Endothelial cell of umbilical vein (primary cell): ENCODE data around the gene PCDH7.

Experiments
- CTCF ChIP-seq, 2 donors: IDR thresholded peaks; 1 replicate in 1 of 2; 2 replicates in 1 of 2; pipeline ENCODE4 v1.5.1; 2011; ENCODE audit warnings: low read length in 2 of 2, mild to moderate bottlenecking in 2 of 2, moderate library complexity in 2 of 2, control low read depth in 1 of 2, inconsistent platforms in 1 of 2, low read depth in 1 of 2; ENCODE audit not compliant: insufficient read depth in 1 of 2; ENCODE audit errors: extremely low read depth in 1 of 2
- POLR2A ChIP-seq: IDR thresholded peaks from 2 replicates; pipeline ENCODE4 v1.6.1; 2012; ENCODE audit warnings: low read depth, mild to moderate bottlenecking, control low read depth, low read length

GRCh38 chr4:30716681-30717207, 3.4 kb upstream of the PCDH7 start:
- TF ChIP-seq CTCF (IDR thresholded peaks at IDR 0.05; ENCODE audit: extremely low read depth in 1 of 2, insufficient read depth in 1 of 2, low read depth in 1 of 2, low read length in 2 of 2) (no peak), POLR2A (no peak)
